Breast epithelium (tissue), 3 donors: ENCODE data around the gene ABCC1.

Source experiments
- CTCF ChIP-seq, 3 donors: fragments of 450-650 bp; IDR thresholded peaks; one replicate each; pipeline ENCODE4 v1.5.1; 2016 to 2017; ENCODE audit warnings: antibody characterized with exemption in 3 of 3, mild to moderate bottlenecking in 3 of 3, moderate library complexity in 3 of 3
- POLR2A ChIP-seq: fragments of 450-650 bp; IDR thresholded peaks from one replicate; pipeline ENCODE4 v1.6.1; 2016; ENCODE audit warnings: antibody characterized with exemption, mild to moderate bottlenecking, moderate library complexity
- POLR2AphosphoS5 ChIP-seq, 3 donors: sonication (generic); formaldehyde crosslinking; IDR thresholded peaks; one replicate each; pipeline ENCODE4 v1.6.1; 2017; ENCODE audit warnings: antibody characterized with exemption in 3 of 3

DNA sequence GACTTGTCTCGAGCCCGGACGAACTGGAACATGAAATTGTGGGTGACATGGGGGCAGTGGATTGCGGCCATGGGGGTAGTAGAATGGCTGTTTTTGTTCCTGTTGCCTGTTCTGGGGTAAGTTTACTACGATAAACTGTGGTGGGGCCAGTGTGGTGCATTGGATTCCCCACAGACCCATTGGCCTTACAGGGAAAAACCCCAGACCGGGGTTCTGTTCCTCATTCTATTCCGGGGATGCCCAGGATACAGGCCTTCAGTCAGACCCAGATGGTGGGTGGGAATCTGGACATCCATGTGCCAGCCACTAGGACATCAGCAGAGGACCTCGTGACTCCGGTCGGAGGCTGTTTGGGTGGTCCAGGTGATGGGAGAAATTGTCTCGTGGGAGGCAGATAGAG, 88.1 kb downstream of the ABCC1 start:
- TF ChIP-seq CTCF (IDR thresholded peaks at IDR 0.05) (no peak), POLR2A (no peak), POLR2AphosphoS5 (IDR thresholded peaks at IDR 0.05) (no peak)
